Neural progenitor cell (in vitro differentiated cells): ENCODE results near the gene CACNA2D4.

Experiments used
- CTCF ChIP-seq: fragments of 200-600 bp; sonication (generic); IDR thresholded peaks from 2 replicates; pipeline ENCODE4 v1.5.1; 2017; ENCODE audit warnings: antibody characterized with exemption, mild to moderate bottlenecking
- EZH2 ChIP-seq: fragments of 200-600 bp; sonication (generic); IDR thresholded peaks from 2 replicates; pipeline ENCODE4 v1.6.1; 2017; ENCODE audit warnings: antibody characterized with exemption, mild to moderate bottlenecking, moderate library complexity
- EZH2phosphoT487 ChIP-seq: fragments of 200-600 bp; sonication (generic); IDR thresholded peaks from 2 replicates; pipeline ENCODE4 v1.6.1; 2017; ENCODE audit warnings: antibody characterized with exemption

GRCh38 chr12:1750300-1750699 is 168.2 kb downstream of the CACNA2D4 start:
- TF ChIP-seq CTCF = no peak
- no peak for TF ChIP-seq EZH2
- TF ChIP-seq EZH2phosphoT487 = no peak
